Sciatic nerve (tissue), 2 donors: ENCODE measurements around the gene KLHL40. TPM values are rescaled to one million over a fixed set of nuclear protein-coding genes. Genes with fewer than 3 reads are reported as not detected.

Experiments
- ATAC-seq: fragments of 200-7000 bp; cut with Tn5 transposase; one replicate; pipeline ENCODE4 v1.9.1; 2020; ENCODE audit warnings: mild to moderate bottlenecking, moderate library complexity
- DNase-seq: peaks from one replicate; pipeline ENCODE4 v3.0.0-alpha.2; 2020; ENCODE audit warnings: low spot score
- intact Hi-C: fragments of 100-400 bp; cut with DNase I; formaldehyde crosslinking; loops from one replicate; pipeline ENCODE4 v1.14.2; 2022
- total RNA-seq: library from RNA; stranded (reverse); fragmentation: NEBNext Ultra II Directional; extraction: Animal tissue kit (Norgen Biotek cat#: 25700); gene quantifications from one replicate; pipeline ENCODE4 v1.2.1, GENCODE V29; 2021
- donor health status: DM: no; HTN: no; CAD: no.
- donor health status: DM: no; HTN: no; CAD: no.

Gene KLHL40
- total RNA-seq, 1 donor from 2014 or later, result 0.13 TPM

DNA sequence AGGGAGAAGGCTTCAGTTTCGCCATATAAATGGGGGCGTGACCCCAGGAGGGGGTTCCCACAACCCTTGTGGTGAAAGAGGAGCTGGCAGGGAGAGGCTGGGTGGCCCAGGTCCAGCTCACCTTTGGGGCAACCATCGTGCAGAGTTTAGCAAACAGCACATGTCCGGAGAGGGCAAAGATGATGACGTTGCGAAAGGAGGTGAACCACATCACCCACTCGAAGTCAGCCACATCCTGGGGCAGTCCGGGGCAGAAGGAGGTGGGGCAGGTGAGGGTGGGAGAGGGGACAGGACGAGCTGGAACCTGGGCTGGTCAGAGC lies 13.5 kb downstream of the KLHL40 start:
- no peak for ATAC-seq
- intact Hi-C loops, result no loop called here
- DNase-seq, result no peak

DNA sequence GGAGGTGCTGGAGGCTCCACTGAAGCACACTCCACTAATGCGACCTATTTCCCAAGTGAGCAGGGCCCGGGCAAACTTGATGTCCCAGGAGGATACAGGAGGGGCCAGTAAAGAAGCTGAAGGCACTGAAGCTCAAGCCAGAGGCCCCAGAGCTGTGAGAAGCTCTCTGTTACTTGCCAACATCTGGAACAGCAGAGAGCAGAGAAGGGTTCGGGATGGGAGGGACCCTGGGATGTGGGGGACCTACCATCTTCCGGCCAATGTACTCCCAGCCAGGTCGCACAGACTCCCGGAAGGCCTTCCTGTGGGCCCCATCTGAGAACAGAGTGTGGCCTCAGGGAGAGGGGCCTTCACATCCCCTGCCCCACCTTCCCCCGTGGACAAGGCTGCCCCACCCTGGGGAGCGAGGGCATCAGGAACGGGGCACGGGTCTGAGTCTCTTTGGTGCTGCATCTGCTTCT lies 14.2 kb downstream of the KLHL40 start:
- DNase-seq (no peak), ATAC-seq (no peak)
- intact Hi-C loops, result no loop called here

DNA sequence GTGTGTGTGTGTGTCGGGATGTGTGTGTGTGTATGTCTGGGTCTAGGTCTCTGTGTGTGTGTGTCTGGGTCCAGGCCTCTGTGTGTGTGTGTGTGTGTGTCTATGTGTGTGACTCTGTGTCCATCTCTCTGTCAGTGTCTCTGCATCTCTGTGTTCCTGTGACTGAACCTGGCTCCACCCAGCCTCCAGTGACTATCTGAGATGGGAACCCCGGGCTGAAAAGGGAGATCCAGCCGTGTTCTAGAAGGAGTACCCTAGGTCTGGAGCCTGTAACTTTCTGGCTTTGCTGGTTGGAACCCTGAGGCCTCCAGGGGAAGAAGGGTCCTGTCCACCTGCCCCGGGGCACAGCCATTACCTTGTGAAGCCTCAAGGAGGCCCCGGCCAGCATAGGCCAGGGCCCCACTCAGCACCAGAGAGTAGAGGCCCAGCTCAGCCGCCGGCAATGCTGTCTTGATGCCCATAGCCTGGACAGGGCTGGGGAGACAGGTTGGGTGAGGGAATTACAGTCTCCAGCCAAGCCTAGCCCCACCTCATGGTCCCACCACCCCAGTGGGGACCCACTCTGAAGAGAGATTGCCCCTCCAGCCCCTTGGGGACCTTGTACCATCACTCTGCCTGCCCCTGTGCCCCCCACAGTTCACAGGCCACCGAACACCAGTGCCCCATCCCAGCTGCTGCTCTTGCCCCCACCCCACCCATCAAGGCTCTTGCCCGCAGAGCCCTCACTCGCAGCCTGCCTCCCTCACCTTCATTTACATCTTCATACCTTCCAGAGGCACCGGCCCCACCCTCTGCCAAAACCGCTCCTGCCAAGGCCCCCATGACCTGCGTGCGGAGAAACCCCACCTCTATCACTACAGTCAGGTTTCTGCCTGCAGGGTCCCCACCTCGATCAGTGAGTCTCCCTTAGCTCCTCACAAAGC lies 15.3 kb downstream of the KLHL40 start:
- intact Hi-C loops, result no loop called here
- no peak for DNase-seq
- ATAC-seq, result no peak

DNA sequence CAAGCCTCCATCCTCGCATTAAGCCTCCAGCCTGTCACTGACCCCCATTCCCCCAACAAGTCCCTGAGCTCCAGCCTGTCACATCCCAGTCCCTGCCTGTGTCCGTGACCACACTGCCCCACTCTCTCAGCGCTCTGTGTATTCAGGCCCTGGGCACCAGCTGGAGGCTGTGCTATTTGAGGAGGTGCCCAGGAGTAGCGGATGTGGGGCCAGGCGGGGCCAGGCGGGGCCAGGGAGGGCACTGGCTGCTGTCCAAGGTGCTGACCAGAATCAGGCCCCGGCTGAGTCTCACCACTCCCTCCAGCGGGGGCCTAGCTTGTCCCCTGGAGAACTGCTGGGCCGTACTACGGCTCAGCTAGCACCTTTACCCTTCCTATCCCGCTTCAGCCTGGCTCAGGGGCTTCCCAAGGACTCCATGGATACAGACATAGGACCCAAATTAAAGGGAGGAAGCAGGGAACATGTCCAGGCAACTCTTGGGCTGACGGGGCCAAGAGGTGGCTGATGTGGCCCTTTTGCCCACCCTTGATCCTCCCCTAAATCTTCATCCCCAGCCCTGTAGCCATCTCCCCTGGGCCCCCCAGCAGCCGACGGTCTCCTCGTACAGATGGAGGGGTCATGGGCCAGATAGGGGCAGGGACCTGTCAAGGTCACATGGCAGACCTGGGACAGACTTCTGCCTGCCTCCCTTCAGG lies 16.2 kb downstream of the KLHL40 start:
- intact Hi-C loops, result no loop called here
- DNase-seq, result peak; percentile 71

DNA sequence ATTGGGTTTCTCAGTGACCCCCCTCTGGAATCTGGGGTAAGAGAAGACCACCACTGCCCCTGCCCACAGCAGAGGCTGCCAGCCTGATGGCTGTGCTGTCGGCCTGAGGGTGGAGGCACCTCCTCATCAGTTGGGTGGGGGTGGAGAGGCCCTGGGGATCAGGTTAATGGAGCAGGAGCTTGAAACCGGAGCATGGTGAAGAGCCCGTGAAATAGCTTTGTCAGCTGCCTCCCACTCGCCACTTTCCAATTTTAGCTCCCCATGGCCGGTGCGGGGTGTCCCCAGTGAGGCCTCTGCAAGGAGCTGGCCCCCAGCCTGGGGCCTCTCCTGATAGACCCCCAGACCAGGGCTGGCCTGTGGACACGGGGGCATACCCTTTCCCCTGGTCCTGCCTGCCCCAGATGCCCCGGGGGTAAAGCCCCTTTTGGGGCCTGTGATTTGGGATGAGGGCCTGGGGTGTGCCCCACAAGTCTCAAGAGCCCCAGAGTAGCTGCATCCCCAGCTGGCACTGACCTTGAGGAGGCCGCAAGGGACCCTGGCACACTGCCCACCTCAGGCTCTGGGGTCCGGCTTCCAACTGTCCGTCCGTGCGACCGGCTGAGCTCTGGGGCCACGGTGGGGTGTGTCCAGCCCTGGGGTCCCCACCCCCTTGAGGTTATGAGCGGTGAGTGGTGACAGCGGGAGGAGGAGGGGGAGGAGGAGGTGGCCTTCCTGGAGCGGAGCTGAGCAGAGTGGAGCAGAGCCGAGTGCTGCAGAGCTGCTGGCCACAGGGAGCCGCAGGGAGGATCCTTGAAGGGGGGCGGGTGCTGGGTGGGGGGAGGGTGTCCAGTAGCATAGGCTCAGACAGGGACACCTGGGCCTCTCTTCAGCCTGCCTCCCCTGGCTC lies 17.0 kb downstream of the KLHL40 start, which contains the start of gene HHATL:
Gene HHATL (minus strand): TSS at position 733 of the 886 bp plus-strand sequence. CDS start 1,972 bp downstream, outside the sequence.
- no peak for DNase-seq
- intact Hi-C loops, result no loop called here
- peak; percentile 5 for ATAC-seq

More for the DNA sequence above, 16.2 kb downstream of the KLHL40 start:
- peak; percentile 61 for ATAC-seq

DNA sequence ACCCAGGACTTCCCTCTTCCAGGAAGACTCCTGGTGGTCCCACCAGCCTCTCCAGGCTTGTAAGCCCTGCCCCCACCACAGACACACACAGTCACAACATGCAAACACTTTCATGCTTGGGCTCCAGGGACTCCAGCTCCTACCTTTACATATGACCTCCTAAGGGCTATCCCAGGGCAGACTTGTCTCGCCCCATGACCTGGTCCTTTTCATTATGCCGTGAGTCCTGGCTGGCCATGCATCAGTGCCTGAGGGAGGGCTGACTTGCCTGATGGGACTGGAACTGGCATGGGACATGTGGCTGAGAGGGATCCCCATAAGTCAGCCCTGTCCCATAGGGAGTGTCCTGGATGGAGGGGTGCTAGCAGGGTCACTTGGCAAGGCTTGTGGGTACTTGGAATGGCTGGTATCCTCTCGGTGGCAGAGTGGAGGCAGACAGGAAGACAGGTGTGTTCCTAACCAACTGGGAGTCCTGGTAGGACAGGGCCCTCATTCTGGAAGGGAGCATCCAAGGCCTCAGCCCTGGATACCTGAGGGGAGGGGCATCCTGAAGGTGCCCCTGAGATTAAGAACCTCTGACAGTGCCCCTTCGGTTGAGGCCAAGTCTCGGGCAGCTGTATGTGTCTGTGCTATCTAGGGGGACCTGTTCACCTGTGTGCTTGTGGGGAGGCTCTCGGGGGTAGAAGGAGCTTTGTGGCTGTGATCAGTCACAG lies 17.8 kb downstream of the KLHL40 start:
- ATAC-seq, result no peak
- intact Hi-C loops, result no loop called here
- DNase-seq, result no peak

DNA sequence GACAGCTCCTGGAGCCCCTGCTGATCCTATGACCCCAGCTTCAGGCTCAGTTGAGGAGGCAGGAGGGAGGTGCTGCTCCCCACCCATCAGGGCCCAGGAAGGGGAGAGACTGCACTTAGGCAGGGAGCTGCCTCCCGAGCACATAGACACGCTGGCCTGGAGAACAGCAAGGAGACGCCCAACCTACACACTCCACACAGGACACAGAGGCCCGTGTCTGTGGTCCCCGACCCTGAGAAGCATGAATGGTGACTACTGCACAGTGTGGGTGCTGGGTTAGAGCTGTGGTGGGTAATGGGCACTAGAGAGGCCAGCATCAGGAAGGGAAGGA lies 18.3 kb downstream of the KLHL40 start:
- ATAC-seq, result no peak
- DNase-seq, result no peak
- intact Hi-C loops, result no loop called here

DNA sequence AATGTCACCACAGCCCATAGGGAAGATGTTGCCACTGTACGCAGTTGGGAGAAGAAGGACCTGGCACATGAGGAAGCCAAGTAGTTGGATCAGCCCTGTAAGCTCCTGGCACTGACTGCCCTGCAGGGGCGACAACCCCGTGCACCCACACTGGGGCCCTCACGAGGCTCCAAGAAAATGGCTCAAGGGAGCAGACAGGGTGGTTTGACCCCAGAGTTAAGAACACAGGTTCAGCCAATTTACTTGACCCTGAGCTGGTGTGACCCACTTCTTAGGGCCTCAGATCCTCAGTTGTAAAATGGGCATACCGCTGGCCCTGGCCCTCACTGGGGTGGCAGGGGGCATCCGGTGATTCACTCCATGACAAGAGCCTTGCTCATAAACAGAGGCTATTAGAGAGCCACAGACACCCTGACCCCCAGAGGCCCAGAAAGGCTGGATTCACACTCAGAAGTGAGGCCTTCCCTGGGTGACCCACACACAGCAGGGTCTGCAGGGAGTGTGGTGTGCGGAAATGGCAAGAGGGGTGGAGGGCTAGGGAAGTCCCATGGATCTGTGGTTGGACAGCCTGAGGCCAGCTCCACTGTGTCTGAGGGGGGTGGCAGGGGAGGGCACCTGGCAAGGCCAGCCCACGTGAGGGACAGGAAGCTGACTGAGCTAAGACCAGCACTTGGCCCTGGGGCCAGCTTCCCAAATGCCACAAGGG lies 19.0 kb downstream of the KLHL40 start:
- ATAC-seq (no peak), DNase-seq (no peak)
- intact Hi-C loops, result no loop called here

DNA sequence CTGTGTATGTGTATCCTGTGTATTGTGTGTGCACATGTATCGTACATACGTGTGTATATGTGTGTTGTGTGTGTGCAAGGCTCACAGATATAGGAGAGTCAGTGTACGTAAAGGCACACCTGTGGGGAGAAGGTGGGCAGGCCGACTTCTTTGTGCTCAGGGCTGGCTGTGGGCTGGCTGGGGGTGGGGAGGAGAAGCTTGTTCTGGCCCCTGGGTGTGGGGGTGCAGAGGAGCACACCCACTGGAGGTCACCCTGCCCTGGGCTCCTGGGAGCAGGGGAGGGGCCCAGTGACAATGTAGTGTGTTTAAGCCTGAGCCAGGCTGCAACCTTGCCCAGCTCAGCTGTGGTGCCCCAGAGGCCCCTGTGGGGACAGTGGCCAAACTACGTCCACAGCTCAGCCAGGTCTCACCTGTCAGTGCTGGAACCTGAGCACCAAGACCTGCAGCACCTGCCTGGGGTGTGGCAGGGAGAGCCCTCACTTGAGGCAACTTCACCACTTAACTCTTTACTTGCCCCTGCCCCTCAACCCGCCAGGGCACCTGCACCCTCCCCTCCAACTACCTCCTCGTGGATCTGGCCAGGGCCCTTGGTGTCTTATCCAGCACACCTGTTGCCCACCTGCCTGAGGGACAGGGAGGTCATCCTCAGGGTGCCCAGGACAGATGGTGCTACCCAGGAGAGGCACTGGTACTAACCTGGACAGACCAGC lies 19.9 kb downstream of the KLHL40 start:
- intact Hi-C loops, result no loop called here
- DNase-seq (no peak), ATAC-seq (no peak)

DNA sequence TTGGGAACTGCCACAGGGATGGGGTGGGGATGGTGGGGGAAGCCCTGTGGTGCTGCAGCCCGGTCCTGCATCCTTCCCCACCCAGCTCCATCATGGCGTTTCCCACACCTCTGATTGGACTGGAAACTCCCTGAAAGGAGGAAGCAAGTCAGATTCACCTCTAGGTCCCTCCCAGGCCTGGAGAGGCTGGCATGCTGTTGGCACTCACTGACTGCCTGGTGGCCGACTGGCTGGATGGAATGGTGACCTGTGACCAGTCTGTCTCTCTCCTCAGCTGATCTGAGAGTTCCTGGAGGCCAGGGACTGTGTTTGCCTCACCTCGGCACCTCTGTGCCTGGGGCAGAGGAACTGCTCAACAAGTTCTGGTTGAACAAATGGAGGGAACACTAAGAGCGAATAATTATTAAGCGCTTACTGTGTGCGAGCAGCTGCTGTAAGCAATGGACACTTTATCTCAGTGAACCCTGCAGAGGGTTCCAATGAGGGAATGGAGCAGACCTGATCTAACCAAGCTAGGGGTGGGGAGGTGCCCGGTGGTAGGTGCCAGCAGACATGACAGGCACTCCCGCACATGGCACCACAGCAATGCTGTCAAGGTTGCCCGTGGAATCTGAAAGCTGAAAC lies 20.7 kb downstream of the KLHL40 start:
- DNase-seq, result no peak
- no peak for ATAC-seq
- intact Hi-C loops, result no loop called here

DNA sequence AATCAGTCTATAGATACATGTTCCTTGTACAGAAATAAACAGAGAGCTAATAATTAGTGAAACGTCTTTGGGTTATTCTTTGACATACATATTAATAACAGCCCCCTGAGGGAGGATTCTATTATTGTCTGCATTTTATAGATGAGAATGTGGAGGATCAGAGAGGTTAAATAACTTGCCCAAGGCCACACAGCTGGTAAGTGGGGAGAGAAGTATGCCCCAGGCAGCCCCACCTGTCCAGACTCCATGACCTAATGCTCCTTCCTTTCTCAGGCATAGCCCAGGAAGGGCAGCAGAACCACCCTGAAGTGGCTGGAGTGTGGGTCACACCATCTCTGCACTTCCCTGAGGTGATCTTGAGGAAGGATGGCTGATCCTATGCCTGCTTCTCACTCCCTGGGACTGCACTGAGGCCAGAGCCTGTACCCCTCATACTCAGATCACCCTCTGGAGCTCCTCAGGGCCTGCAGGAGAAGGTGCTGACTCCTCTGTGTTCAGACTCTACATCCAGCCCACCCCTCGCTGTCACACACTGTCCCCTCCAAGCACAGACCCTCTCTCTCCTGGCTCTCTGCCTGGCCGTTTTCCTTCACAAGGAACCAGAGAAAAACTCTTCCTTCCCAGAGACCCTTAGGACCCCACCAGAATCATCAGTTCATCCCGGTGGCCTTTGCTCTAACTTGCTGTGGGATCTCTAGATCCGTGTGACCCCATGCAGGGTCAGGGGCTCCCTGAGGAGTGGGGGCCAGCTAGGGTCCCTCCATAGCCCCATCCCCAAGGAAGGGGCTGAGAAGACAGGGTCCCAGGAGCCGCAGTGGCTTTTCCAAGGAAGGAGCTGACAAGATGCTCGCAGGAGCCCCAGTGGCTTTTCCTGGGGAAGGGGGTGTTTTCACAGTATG lies 21.6 kb downstream of the KLHL40 start:
- intact Hi-C loops, result no loop called here
- ATAC-seq (no peak), DNase-seq (peak; percentile 27)

DNA sequence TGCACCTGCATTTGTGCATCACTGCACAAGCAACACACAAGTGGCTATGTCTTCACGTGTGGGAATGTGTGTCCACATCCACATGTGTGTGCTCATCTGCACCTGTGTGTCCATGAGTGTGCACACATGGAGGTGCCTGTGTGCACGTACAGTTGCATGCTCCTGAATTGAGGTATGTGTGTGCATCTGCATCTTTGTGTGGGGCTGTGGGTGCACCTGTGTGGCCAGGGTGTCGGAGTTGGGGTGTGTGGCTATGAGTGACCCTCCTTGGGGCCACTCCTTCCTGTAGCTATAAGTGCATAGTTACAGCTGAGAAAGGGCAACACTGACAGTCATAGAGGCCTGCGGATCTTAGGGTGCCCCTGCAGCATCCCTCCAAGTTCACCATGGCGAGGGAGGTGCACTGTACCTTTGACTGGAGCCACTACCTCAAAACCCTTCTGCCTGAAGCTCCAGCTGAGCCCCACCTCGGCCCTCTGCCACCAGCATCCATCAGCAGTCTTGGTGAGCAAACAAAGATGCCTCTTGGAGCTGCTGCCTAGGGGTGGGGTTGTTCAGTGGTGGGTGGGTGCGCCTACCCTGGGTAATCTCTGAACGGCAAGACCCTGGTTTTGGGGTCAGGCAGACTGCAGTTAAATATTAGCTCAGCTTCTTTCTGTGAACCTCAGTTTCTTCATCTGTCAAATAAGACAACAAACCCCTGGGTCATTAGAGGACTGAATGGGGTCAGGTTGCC lies 22.5 kb downstream of the KLHL40 start:
- intact Hi-C loops, result no loop called here
- DNase-seq (peak; percentile 30), ATAC-seq (no peak)

DNA sequence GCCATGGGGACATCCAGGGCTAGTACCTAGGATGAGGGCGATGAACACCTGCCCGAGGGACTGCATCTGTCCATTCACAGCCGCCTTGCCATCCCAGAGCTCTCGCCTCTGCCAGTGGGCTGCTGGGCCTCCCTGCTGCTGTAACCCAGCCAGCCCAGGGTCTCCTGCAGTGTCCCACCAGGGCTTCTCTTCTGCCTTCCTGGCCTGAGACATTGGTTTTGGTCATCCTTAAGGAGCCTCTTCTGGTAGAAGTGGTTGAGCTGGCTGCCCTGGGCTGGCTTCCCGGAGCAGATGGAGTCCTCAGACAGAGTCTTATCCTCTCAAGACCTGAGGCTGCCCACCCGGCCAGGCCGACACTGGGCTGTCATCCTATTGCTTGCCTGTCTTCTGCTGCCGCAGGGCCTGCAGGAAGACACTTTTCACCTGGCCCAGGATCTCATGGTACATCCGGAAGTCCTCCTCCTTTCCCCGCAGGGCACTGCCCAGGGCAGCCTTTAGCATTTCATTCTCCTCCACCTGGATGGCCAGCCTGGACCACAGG lies 23.3 kb downstream of the KLHL40 start:
- no peak for ATAC-seq
- DNase-seq, result peak; percentile 30
- intact Hi-C loops, result no loop called here

DNA sequence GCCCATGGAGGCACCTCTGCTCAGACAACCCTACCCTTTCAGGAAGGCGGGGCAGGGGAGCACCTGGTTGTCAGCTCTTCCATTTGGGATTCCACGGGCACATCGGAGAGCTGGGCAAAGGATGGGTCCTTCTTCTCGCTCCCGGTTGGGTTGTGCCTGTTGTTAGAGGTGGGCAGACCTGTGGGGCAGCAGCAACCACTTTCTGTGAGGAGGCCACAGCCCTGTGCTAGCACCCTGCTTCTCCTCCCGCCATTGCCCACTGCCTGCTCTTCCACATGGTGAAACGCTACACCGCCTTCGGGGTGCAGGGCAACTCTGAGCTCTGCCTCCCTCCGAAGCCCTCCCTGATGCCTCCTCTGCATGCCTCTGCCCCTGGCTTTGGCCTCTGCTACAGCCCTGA lies 24.3 kb downstream of the KLHL40 start:
- ATAC-seq (no peak), DNase-seq (peak; percentile 25)
- intact Hi-C loops, result no loop called here

DNA sequence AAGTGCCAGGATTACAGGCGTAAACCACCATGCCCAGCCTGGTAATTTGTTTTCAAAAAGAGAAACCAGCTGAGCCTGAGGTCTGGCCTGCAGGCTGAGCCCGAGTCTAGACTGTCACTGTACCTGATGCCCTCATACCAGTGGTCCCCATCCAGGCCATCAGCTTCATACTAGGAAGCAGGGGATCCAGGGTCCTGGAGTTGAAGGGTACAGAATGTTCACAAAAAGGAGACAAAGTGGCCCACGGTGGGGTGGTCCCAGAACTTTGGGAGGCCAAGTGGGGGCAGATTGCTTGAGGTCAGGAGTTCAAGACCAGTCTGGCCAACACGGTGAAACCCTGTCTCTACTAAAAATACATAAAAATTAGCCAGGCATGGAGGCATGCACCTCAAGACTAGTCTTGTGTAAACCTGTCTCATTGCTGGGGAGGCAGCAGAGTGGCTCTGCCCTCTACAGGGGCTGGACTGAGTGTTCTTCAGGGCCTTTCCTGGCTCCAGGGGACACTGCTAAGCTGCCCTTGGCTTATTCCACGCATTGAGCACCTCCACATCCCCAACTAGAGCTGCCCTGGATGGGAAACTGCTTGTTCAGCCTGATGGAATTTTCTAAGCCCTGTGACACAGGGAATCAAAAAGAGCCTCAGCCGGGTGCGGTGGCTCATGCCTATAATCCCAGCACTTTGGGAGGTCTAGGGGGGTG lies 25.1 kb downstream of the KLHL40 start:
- ATAC-seq (no peak), DNase-seq (peak; percentile 28)
- intact Hi-C loops, result no loop called here
